GM23338 (cell line): Measurements from ENCODE around the gene KCNMA1. TPM values are rescaled to one million over a fixed set of nuclear protein-coding genes. Genes with fewer than 3 reads are reported as not detected.
A peak's percentile ranks its signal among the peaks of the same experiment; 100 is the strongest.

Source experiments
- ATAC-seq: fragments of 200-7000 bp; cut with Tn5 transposase; 3 replicates; pipeline ENCODE4 v1.9.1; 2020
- DNase-seq: peaks from one replicate; pipeline ENCODE4 v3.0.0-alpha.2; 2015; ENCODE audit warnings: low spot score
- H2AFZ ChIP-seq: fragments of 200-600 bp; sonication (generic); 2 replicates; pipeline ENCODE4 v1.8.0; 2016; ENCODE audit warnings: antibody characterized with exemption, mild to moderate bottlenecking, moderate library complexity
- H3F3A ChIP-seq: fragments of 200-600 bp; sonication (generic); replicated peaks from 2 replicates; pipeline ENCODE4 v1.8.0; 2017; ENCODE audit warnings: antibody characterized with exemption, mixed run types, low read depth
- H3K27ac ChIP-seq: fragments of 200-600 bp; sonication (generic); 2 replicates; pipeline ENCODE4 v1.6.1; 2016; ENCODE audit warnings: low read depth
- H3K27me3 ChIP-seq: fragments of 200-600 bp; sonication (generic); 2 replicates; pipeline ENCODE4 v1.8.0; 2016; ENCODE audit warnings: mild to moderate bottlenecking, mixed run types, moderate library complexity; ENCODE audit not compliant: insufficient read depth
- H3K36me3 ChIP-seq: fragments of 200-600 bp; sonication (generic); 2 replicates; pipeline ENCODE4 v1.8.0; 2016; ENCODE audit warnings: mild to moderate bottlenecking; ENCODE audit not compliant: insufficient read depth
- H3K4me1 ChIP-seq: fragments of 200-600 bp; sonication (generic); 2 replicates; pipeline ENCODE4 v1.8.0; 2016; ENCODE audit warnings: mild to moderate bottlenecking, moderate library complexity; ENCODE audit not compliant: insufficient read depth
- H3K4me2 ChIP-seq: fragments of 200-600 bp; sonication (generic); 2 replicates; pipeline ENCODE4 v1.7.1; 2017; ENCODE audit warnings: mixed run types
- H3K4me3 ChIP-seq: fragments of 200-600 bp; sonication (generic); 2 replicates; pipeline ENCODE4 v1.6.1; 2016; ENCODE audit warnings: mixed run types
- H3K79me2 ChIP-seq: fragments of 200-600 bp; sonication (generic); replicated peaks from 2 replicates; pipeline ENCODE4 v1.8.0; 2017; ENCODE audit warnings: mild to moderate bottlenecking; ENCODE audit not compliant: insufficient read depth
- H3K9me2 ChIP-seq: fragments of 200-600 bp; sonication (generic); 2 replicates; pipeline ENCODE4 v1.8.0; 2017; ENCODE audit not compliant: insufficient read depth
- H4K20me1 ChIP-seq: fragments of 200-600 bp; sonication (generic); replicated peaks from 2 replicates; pipeline ENCODE4 v1.8.0; 2017; ENCODE audit warnings: mild to moderate bottlenecking; ENCODE audit not compliant: insufficient read depth
- H3K27ac Mint-ChIP-seq: 2 replicates; pipeline ENCODE4 v1.8.0; 2020; ENCODE audit warnings: inconsistent platforms, mild to moderate bottlenecking, moderate library complexity, mixed read lengths
- H3K27me3 Mint-ChIP-seq: 3 replicates; pipeline ENCODE4 v1.8.0; 2022; ENCODE audit warnings: low read depth, mild to moderate bottlenecking, moderate library complexity, mixed read lengths, inconsistent platforms; ENCODE audit not compliant: insufficient read depth, poor library complexity
- H3K36me3 Mint-ChIP-seq: 3 replicates; pipeline ENCODE4 v1.8.0; 2021; ENCODE audit warnings: low read depth, mild to moderate bottlenecking, inconsistent platforms, moderate library complexity, mixed read lengths
- H3K4me1 Mint-ChIP-seq: 3 replicates; pipeline ENCODE4 v1.8.0; 2020; ENCODE audit warnings: mild to moderate bottlenecking, inconsistent platforms, mixed read lengths
- H3K4me3 Mint-ChIP-seq: 3 replicates; pipeline ENCODE4 v1.8.0; 2021; ENCODE audit warnings: moderate library complexity, mild to moderate bottlenecking, inconsistent platforms, mixed read lengths
- H3K9me3 Mint-ChIP-seq: 3 replicates; pipeline ENCODE4 v1.8.0; 2020; ENCODE audit warnings: moderate library complexity, mild to moderate bottlenecking, inconsistent platforms, mixed read lengths
- polyA plus RNA-seq: library from polyadenylated mRNA; unstranded; fragments of >200 nt; fragmentation: Nextera tagmentation; extraction: Ambion mirVana; gene quantifications from 2 replicates; pipeline ENCODE4 v1.2.1, GENCODE V29; 2016
- total RNA-seq: library from RNA; depleted of rRNA; stranded (reverse); fragments of >200 nt; shearing (Covaris generic); gene quantifications from 2 replicates; pipeline ENCODE4 v1.2.3, GENCODE V29; 2014
- TF ChIP-seq, protein P1 (sequence below): fragments of 250-450 bp; sonication (Bioruptor Pico); IDR thresholded peaks from 2 replicates; pipeline ENCODE4 v1.5.0; 2020; ENCODE audit warnings: mild to moderate bottlenecking, moderate library complexity
- TF ChIP-seq, protein P2 (sequence below), 2 experiments: fragments of 200-600 bp in 1 of 2; sonication (generic) in 1 of 2; conservative IDR thresholded peaks; 2 replicates each; pipeline versions ENCODE4 v1.5.1 to v1.6.1; 2016 to 2017; ENCODE audit warnings: antibody characterized with exemption in 2 of 2, low read depth in 2 of 2, mild to moderate bottlenecking in 2 of 2, moderate library complexity in 1 of 2

KCNMA1 gene
- total and polyA plus RNA-seq, 2 experiments from 2014 or later: 8.2 to 9.0 TPM

- peaks cover 8% of the 10 kb centered on the region; the same call in 1 of the 2 replicates for H3K9me2 ChIP-seq
Measured at GRCh38 chr10:76942628-76943416, 694.8 kb downstream of the KCNMA1 start.

More at GRCh38 chr10:76942628-76943416, 694.8 kb downstream of the KCNMA1 start:
- H3K4me3 ChIP-seq: no peak overlapping the region
- H3K79me2 ChIP-seq: no peaks in the 10 kb centered on the region
- no peaks in the 10 kb centered on the region for H3F3A ChIP-seq
- H3K36me3 Mint-ChIP-seq: no peaks in the 10 kb centered on the region
- no peaks in the 10 kb centered on the region for H3K36me3 ChIP-seq
- ATAC-seq: no peak
- no peak overlapping the region for H3K4me3 Mint-ChIP-seq
- H3K27me3 Mint-ChIP-seq: peaks cover 5% of the 10 kb centered on the region
- no peak for DNase-seq
- no peaks in the 10 kb centered on the region for H4K20me1 ChIP-seq
- peaks cover 6% of the 10 kb centered on the region for H3K4me1 Mint-ChIP-seq
- no peak overlapping the region for H3K27ac Mint-ChIP-seq
- H2AFZ ChIP-seq: no peak overlapping the region
- no peaks in the 10 kb centered on the region for H3K9me3 Mint-ChIP-seq
- H3K4me1 ChIP-seq: no peaks in the 10 kb centered on the region
- H3K27ac ChIP-seq: no peak overlapping the region
- no peaks in the 10 kb centered on the region for H3K27me3 ChIP-seq
- TF ChIP-seq, protein P1, sequence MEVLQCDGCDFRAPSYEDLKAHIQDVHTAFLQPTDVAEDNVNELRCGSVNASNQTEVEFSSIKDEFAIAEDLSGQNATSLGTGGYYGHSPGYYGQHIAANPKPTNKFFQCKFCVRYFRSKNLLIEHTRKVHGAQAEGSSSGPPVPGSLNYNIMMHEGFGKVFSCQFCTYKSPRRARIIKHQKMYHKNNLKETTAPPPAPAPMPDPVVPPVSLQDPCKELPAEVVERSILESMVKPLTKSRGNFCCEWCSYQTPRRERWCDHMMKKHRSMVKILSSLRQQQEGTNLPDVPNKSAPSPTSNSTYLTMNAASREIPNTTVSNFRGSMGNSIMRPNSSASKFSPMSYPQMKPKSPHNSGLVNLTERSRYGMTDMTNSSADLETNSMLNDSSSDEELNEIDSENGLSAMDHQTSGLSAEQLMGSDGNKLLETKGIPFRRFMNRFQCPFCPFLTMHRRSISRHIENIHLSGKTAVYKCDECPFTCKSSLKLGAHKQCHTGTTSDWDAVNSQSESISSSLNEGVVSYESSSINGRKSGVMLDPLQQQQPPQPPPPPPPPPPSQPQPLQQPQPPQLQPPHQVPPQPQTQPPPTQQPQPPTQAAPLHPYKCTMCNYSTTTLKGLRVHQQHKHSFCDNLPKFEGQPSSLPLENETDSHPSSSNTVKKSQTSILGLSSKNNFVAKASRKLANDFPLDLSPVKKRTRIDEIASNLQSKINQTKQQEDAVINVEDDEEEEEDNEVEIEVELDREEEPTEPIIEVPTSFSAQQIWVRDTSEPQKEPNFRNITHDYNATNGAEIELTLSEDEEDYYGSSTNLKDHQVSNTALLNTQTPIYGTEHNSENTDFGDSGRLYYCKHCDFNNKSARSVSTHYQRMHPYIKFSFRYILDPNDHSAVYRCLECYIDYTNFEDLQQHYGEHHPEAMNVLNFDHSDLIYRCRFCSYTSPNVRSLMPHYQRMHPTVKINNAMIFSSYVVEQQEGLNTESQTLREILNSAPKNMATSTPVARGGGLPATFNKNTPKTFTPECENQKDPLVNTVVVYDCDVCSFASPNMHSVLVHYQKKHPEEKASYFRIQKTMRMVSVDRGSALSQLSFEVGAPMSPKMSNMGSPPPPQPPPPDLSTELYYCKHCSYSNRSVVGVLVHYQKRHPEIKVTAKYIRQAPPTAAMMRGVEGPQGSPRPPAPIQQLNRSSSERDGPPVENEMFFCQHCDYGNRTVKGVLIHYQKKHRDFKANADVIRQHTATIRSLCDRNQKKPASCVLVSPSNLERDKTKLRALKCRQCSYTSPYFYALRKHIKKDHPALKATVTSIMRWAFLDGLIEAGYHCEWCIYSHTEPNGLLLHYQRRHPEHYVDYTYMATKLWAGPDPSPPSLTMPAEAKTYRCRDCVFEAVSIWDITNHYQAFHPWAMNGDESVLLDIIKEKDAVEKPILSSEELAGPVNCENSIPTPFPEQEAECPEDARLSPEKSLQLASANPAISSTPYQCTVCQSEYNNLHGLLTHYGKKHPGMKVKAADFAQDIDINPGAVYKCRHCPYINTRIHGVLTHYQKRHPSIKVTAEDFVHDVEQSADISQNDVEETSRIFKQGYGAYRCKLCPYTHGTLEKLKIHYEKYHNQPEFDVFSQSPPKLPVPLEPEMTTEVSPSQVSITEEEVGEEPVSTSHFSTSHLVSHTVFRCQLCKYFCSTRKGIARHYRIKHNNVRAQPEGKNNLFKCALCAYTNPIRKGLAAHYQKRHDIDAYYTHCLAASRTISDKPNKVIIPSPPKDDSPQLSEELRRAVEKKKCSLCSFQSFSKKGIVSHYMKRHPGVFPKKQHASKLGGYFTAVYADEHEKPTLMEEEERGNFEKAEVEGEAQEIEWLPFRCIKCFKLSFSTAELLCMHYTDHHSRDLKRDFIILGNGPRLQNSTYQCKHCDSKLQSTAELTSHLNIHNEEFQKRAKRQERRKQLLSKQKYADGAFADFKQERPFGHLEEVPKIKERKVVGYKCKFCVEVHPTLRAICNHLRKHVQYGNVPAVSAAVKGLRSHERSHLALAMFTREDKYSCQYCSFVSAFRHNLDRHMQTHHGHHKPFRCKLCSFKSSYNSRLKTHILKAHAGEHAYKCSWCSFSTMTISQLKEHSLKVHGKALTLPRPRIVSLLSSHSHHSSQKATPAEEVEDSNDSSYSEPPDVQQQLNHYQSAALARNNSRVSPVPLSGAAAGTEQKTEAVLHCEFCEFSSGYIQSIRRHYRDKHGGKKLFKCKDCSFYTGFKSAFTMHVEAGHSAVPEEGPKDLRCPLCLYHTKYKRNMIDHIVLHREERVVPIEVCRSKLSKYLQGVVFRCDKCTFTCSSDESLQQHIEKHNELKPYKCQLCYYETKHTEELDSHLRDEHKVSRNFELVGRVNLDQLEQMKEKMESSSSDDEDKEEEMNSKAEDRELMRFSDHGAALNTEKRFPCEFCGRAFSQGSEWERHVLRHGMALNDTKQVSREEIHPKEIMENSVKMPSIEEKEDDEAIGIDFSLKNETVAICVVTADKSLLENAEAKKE (CRISPR knock-in tag): 0 out of 2 replicates have a peak, but pooled peaks have one; percentile 17
- TF ChIP-seq, protein P2, sequence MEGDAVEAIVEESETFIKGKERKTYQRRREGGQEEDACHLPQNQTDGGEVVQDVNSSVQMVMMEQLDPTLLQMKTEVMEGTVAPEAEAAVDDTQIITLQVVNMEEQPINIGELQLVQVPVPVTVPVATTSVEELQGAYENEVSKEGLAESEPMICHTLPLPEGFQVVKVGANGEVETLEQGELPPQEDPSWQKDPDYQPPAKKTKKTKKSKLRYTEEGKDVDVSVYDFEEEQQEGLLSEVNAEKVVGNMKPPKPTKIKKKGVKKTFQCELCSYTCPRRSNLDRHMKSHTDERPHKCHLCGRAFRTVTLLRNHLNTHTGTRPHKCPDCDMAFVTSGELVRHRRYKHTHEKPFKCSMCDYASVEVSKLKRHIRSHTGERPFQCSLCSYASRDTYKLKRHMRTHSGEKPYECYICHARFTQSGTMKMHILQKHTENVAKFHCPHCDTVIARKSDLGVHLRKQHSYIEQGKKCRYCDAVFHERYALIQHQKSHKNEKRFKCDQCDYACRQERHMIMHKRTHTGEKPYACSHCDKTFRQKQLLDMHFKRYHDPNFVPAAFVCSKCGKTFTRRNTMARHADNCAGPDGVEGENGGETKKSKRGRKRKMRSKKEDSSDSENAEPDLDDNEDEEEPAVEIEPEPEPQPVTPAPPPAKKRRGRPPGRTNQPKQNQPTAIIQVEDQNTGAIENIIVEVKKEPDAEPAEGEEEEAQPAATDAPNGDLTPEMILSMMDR (conservative IDR thresholded peaks at IDR 0.05; ENCODE audit: low read depth in 2 of 2): no peak
- no peak overlapping the region for H3K4me2 ChIP-seq
